COR-L47 (cell line): Measurements from ENCODE around the gene SYCE3.
"Not testable (repeated sequence)": the region's sequence is repeated elsewhere in the genome, so short reads cannot be mapped to it uniquely, and the experiment has no call there.

Experiments
- DNase-seq: peaks from one replicate; lab custom pipeline; 2025; lab: John Stamatoyannopoulos, UW

The SYCE3 gene

GRCh38 chr22:50548921-50549790 lies 13.6 kb downstream of the SYCE3 start:
- DNase-seq: no peak

- DNase-seq: no peak
These were observed 14.4 kb downstream of the SYCE3 start for GRCh38 chr22:50548040-50548920.

- no peak for DNase-seq
These were observed 15.3 kb downstream of the SYCE3 start for GRCh38 chr22:50547263-50547985.

GRCh38 chr22:50546326-50547262 lies 16.1 kb downstream of the SYCE3 start:
- no peak for DNase-seq

- DNase-seq: no peak
These were observed 17.0 kb downstream of the SYCE3 start, which contains the start of gene KLHDC7B for GRCh38 chr22:50545522-50546325. Gene KLHDC7B (plus strand): TSS chr22:50545899. CDS start chr22:50546244, 345 bp downstream.

- DNase-seq: no peak
These were observed 17.9 kb downstream of the SYCE3 start for GRCh38 chr22:50544746-50545253.

- no peak for DNase-seq
These were observed 18.5 kb downstream of the SYCE3 start for GRCh38 chr22:50544078-50544745.

GRCh38 chr22:50542416-50542927 lies 20.2 kb downstream of the SYCE3 start:
- DNase-seq: no peak

- DNase-seq: not testable (repeated sequence)
These were observed 21.1 kb downstream of the SYCE3 start for GRCh38 chr22:50541667-50542026.

GRCh38 chr22:50540381-50540780 lies 22.3 kb downstream of the SYCE3 start:
- DNase-seq: no peak

- no peak for DNase-seq
These were observed 25.0 kb downstream of the SYCE3 start for GRCh38 chr22:50537765-50538164.

- no peak for DNase-seq
These were observed 26.5 kb downstream of the SYCE3 start for GRCh38 chr22:50536226-50536625.

- no peak for DNase-seq
These were observed 27.6 kb downstream of the SYCE3 start for GRCh38 chr22:50535113-50535512.

GRCh38 chr22:50533856-50534711 lies 28.6 kb downstream of the SYCE3 start:
- not testable (repeated sequence) for DNase-seq

GRCh38 chr22:50532824-50533796 lies 29.6 kb downstream of the SYCE3 start:
- DNase-seq: no peak

GRCh38 chr22:50531962-50532674 lies 30.6 kb downstream of the SYCE3 start:
- DNase-seq: no peak
